HL-60 (cell line): ENCODE data around the gene ANKRD1.

Source experiments
- DNase-seq, 2 experiments: peaks; one replicate each; pipeline ENCODE4 v3.0.0-alpha.2; 2010 to 2020; ENCODE audit warnings: low read depth in 1 of 2, low spot score in 1 of 2
- H3K27ac ChIP-seq: fragments of 250-450 bp; sonication (Bioruptor Pico); replicated peaks from 2 replicates; pipeline ENCODE4 v1.5.1; 2020; ENCODE audit warnings: mild to moderate bottlenecking, moderate library complexity
- H3K27me3 ChIP-seq: fragments of 250-450 bp; sonication (Bioruptor Pico); 2 replicates; pipeline ENCODE4 v1.5.1; 2021; ENCODE audit warnings: mild to moderate bottlenecking, moderate library complexity; ENCODE audit not compliant: insufficient read depth, poor library complexity, severe bottlenecking
- H3K4me3 ChIP-seq: replicated peaks from 2 replicates; pipeline ENCODE4 v1.5.1; 2011; ENCODE audit warnings: mild to moderate bottlenecking, control low read depth, low read length; ENCODE audit not compliant: insufficient read depth
- CTCF ChIP-seq: IDR thresholded peaks from one replicate; pipeline ENCODE4 v1.5.1; 2011; ENCODE audit warnings: low read length, control low read depth, inconsistent platforms; ENCODE audit not compliant: insufficient read depth
- GABPA ChIP-seq: IDR thresholded peaks from 2 replicates; pipeline ENCODE4 v1.6.1; 2012; ENCODE audit warnings: low read depth
- POLR2AphosphoS5 ChIP-seq: IDR thresholded peaks from 2 replicates; pipeline ENCODE4 v1.6.1; 2012; ENCODE audit warnings: low read depth
- REST ChIP-seq: IDR thresholded peaks from 2 replicates; pipeline ENCODE4 v1.6.1; 2012; ENCODE audit warnings: low read depth; ENCODE audit not compliant: insufficient replicate concordance
- SPI1 ChIP-seq: IDR thresholded peaks from 2 replicates; pipeline ENCODE4 v1.6.1; 2012; ENCODE audit warnings: low read depth, mild to moderate bottlenecking, borderline replicate concordance

The ANKRD1 gene

GRCh38 chr10:90912854-90913479 lies 7.9 kb downstream of the ANKRD1 start:
- TF ChIP-seq POLR2AphosphoS5 (no peak), REST (no peak), SPI1 (no peak)
- Histone ChIP-seq H3K4me3 (no peak overlapping the region), H3K27ac (no peak overlapping the region), H3K27me3 (peaks cover 2% of the 10 kb centered on the region)
- DNase-seq, result no peak

- TF ChIP-seq POLR2AphosphoS5 (no peak), REST (no peak), CTCF (no peak), GABPA (no peak), SPI1 (no peak)
- no peak for DNase-seq
- no peak overlapping the region for H3K4me3 ChIP-seq
- H3K27ac ChIP-seq, result no peak overlapping the region
- no peaks in the 10 kb centered on the region for H3K27me3 ChIP-seq
Measured at GRCh38 chr10:90912174-90912573, 8.7 kb downstream of the ANKRD1 start.

- TF ChIP-seq SPI1 (no peak), GABPA (no peak), CTCF (peak; percentile 73), POLR2AphosphoS5 (no peak), REST (no peak)
- H3K27ac ChIP-seq, result no peak overlapping the region
Measured at GRCh38 chr10:90911133-90912051, 9.5 kb downstream of the ANKRD1 start.

More at GRCh38 chr10:90911133-90912051, 9.5 kb downstream of the ANKRD1 start:
- no peaks in the 10 kb centered on the region for H3K27me3 ChIP-seq
- no peak overlapping the region for H3K4me3 ChIP-seq
- DNase-seq, result peak; percentile 22 to 54
